Activated T-helper 1 cell treated with anti-CD3 and anti-CD28 coated beads, Interleukin-2, amount 50 U/mL, for 16 hours (primary cell): ENCODE data around the gene BTD.

Experiments used
- DNase-seq, 2 donors: peaks; one replicate each; pipeline ENCODE4 v3.0.0-alpha.2; 2020; ENCODE audit warnings: low read depth in 1 of 2, low spot score in 1 of 2

Gene BTD, protein sequence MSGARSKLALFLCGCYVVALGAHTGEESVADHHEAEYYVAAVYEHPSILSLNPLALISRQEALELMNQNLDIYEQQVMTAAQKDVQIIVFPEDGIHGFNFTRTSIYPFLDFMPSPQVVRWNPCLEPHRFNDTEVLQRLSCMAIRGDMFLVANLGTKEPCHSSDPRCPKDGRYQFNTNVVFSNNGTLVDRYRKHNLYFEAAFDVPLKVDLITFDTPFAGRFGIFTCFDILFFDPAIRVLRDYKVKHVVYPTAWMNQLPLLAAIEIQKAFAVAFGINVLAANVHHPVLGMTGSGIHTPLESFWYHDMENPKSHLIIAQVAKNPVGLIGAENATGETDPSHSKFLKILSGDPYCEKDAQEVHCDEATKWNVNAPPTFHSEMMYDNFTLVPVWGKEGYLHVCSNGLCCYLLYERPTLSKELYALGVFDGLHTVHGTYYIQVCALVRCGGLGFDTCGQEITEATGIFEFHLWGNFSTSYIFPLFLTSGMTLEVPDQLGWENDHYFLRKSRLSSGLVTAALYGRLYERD

DNA sequence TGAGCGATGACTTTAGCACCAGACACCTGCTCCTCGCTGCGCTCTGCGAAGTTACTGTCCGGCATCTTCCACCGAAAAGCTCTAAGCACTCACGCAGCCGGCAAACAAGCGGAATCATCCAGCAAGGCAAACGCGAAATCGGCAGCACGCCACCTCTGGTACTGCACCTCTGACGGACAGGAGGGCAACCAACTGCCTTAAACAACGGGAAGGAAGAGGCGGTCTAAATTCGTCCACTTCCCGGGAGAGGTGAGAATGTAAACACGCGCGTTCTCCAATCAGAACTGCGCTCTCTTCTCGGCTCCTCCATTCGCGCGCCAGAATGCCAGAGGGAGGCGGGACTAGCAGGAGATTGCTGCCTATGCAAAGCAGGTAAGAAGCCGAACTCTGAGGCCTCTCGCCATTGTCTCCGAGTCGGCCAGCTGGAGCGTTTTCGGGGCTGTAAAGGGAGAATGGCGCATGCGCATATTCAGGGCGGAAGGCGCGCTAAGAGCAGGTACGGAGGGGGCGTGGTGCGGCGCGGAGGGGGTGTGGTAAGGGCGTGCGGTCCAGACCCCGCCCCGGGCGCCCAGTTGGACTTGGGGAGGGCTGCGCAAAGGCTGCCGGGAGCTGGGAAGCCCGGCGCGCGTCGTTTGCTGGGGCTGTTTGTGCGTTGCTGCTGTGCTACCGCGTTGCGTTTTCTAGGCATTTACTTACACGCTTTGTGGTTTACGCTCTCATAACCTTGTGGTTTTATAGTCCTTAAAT lies at the start of gene BTD, which contains the start of gene HACL1:
Gene BTD (plus strand): TSS at position 347 of the 747 bp plus-strand sequence. CDS start 33,695 bp downstream, outside the sequence.
Gene HACL1 (minus strand): TSS at position 171 of the 747 bp plus-strand sequence. CDS start 106 bp downstream, at position 65.
- DNase-seq: peak; percentile 91 to 97

- DNase-seq: no peak
Observed at GRCh38 chr3:15551902-15552301, 49.6 kb upstream of the BTD start.

GRCh38 chr3:15553749-15554148 lies 47.8 kb upstream of the BTD start:
- DNase-seq: no peak

- no peak for DNase-seq
Observed at GRCh38 chr3:15556512-15556911, 45.0 kb upstream of the BTD start.

DNA sequence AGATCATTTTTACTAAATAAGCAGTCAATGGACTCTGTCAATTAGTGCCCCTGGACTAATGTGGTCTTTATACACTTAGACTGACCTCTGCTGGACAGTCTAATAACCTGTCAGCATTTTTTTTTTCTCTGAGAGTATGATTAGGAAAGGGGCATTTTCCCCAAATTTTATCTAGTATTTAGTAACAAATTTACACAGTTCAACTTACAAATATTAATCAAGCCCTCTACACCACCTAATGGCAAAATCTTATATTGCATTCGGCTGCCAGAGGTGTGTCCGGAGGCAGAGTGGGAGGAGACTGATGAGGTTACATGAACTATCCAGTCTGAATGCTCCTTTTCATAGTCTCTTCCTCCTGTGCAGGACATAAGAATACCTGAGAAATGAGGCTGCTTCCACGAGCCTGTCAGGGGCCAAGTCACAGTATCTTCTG lies 44.0 kb upstream of the BTD start:
- peak in 1 of 2 donors; percentile 12 for DNase-seq

GRCh38 chr3:15558581-15558980 lies 43.0 kb upstream of the BTD start:
- no peak for DNase-seq

- no peak for DNase-seq
Observed at GRCh38 chr3:15562560-15562959, 39.0 kb upstream of the BTD start.

DNA sequence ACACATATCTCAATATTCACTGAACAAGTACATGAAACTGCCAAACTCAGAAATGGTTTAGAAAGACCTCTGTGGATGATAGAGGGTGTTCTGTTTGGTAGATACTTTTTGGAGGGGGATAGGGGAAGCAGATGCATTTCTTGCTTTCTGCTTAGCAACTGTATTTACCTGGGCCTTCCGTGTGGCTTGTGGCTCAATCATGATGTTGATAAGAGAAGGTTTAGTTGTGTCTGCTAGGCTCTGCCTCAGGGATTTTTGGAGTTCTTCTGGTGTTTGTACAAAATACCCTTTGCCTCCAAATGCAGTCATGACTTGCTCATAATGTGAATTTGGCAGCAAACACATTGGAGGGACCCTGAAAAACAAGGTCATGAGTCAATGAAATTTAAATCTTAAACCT lies 38.4 kb upstream of the BTD start:
- DNase-seq: no peak

DNA sequence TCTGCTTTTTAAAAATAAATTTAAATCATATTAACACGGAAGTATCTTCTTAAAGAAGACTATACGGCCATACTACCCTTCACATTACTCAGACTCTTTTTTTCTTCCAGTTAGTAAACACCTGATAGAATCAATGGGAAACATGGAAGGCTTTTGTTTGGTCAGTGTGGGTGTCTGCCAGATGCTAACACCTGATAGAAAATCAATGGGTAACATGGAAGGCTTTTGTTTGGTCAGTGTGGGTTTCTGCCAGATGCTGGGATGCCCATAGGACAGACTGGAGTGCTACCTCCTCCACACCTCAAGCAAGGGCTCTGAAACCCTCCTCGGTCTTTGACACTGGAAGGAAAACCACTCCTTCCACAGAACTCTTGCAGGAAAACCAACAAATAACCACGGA lies 29.4 kb upstream of the BTD start:
- no peak for DNase-seq

DNA sequence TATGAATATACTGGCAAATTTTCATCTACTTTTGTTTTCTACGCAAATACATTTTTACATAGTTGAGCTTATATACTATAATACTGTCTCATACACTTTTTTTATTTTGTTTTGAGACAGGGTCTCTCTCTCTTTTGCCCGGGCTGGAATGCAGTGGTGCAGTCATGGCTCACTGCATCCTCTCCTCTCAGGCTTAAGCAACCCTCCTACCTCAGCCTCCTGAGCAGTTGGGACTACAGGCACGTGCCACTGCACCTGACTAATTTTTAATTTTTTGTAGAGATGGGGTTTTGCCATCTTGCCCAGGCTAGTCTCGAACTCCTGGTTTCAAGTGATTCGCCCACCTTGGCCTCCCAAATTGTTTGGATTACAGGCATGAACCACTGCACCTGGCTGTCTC lies 26.1 kb upstream of the BTD start:
- DNase-seq: no peak

GRCh38 chr3:15576475-15576874 lies 25.1 kb upstream of the BTD start:
- DNase-seq: no peak

DNA sequence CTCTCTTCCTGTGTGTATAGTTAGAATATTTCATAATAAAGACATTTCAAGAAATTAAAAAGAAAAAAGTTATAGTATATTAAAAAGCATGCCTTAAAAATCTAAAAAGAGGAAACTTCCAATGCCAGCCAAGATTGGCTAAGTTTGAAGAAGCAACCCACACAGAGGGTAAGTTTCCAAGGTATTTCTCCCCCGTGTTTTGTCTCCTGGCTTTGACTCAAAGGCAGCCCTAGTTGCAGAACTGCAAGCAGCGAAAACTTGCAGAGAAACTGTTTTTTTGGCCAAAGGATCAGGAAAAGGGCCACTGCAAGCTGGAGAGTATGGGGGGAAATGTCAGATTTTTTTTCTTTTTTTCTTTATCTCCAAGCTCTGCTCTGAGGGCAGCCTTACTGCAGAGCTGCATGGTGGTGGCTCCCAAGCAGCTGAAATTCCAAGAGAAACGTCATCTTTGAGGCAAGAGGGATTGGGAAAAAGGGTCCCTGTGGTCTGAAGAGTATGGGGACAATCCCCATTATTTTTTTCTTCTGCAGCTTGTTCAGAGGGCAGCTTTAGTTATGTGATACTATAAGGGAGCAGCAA lies 23.2 kb upstream of the BTD start:
- no peak for DNase-seq

DNA sequence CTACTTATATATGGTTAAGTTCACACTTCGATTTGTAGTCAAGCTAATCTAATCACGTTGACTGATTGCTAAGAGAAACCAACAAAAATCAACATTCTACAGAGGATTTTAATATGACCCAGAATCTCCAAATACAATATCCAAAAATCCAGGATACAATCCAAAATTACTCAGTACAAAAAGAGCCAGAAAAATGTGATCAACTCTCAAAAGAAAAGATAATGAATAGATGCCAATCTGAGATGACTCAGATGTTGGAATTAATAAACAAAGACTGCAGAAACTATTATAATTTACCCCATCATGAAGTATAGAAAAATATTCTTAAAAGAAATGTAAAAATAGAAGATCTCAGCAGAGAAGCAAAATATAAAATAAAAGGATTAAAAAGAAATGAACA lies 22.5 kb upstream of the BTD start:
- no peak for DNase-seq

GRCh38 chr3:15581471-15582394 lies 19.8 kb upstream of the BTD start:
- DNase-seq: no peak

- DNase-seq: no peak
Observed at GRCh38 chr3:15585111-15585845, 16.3 kb upstream of the BTD start.

GRCh38 chr3:15591242-15591641 lies 10.3 kb upstream of the BTD start:
- no peak for DNase-seq

DNA sequence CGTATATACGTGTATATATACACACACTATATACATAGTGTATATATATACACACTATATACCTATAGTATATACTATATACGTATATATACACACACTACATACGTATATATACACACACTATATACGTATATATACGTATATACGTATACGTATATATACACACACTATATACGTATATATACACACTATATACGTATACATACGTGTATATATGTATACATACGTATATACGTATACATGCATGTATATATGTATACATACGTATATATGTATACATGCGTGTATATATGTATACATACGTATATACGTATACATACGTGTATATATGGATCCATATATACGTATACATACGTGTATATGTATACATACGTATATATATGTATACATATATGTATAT lies 9.6 kb upstream of the BTD start:
- no peak for DNase-seq

DNA sequence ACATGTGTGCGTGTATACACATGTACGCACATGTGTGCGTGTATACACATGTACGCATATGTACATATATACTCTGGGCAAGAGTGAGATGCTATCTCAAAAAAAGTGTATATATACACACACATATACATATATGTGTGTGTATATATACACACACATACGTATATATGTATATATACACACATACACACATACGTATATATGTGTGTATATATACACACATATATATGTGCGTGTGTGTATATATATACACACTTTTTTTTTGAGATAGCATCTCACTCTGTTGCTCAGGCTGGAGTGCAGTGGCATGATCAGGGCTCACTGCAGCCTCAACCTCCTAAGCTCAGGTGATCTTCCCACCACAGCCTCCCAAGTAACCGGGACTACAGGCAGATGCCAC lies 8.6 kb upstream of the BTD start:
- DNase-seq: no peak

GRCh38 chr3:15595955-15596354 lies 5.6 kb upstream of the BTD start:
- DNase-seq: no peak

GRCh38 chr3:15601046-15601398 lies 523 bp upstream of the BTD start:
- no peak for DNase-seq
